ENCODE measurements around the gene TRIM8.
"Not testable (repeated sequence)": the region's sequence is repeated elsewhere in the genome, so short reads cannot be mapped to it uniquely, and the experiment has no call there.

TRIM8 gene

DNA sequence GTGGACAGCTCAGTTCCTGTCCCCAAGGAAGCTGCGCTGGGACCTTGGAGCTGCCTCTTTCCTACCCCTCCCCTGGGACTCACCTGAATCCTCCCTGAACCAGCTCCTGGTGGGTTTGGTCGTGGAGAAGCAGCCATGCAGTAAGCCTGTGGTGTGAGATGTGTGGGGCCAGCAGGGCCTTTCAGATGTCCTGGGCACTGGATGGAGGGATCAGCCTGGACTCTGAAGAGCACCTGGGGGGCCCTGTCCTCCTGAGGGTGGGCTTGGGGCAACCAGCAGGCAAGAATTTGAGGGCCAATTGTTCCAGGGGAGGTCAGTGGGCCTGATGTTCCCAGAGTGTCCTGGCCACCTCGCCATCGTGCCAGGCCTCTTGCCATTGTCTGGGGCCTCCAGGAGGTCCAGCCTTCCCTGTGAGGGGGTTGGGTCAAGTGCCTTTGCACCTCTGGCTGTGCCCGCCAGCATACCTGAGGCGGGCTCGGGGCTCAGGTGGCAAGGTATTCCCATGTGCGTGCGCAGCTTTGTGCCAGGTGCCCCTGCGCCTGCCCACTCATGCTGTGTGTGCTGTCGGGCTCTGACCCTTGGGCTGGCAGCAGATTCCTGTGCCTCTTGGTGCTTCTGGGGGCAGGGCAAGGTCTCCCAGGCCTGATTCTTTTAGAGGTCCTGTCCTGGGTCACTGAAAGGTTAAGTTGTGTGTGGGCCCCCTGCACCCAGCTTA, 7.3 kb downstream of the TRIM8 start:
- no peak for DNase-seq

DNA sequence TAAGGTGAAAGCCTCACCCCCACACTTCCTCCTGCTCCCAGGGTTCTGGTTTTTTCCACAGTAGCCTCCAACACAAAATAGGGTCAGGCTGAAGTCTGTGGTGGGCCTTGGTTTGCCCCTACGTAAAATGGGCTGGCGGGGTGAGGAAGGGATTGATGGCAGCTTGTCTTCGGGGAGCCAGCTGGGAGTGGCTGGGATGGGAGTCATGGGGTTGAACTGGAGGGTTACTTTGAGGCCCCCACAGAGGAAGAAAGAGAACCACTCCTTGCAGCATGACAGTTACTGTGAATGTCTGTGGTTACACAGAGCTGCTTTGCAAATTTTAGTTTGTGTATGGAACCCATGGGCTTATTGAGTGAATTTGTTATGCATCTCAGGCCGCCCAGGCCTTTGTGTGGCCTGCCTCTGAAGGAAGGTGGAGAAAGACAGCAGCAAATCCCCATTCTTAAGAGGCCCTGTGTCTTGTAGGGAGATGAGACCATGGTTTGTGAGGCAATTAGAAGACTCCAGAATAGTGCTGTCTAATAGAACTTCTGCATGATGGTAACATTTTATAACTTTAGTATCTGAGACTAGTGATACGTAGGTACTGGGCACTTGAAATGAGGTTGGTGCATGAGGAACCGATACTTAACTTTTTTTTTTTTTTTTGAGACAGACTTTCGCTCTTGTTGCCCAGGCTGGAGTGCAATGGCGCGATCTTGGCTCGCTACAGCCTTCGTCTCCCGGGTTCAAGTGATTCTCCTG, 8.1 kb downstream of the TRIM8 start:
- no peak for DNase-seq

GRCh38 chr10:102653060-102653459, 8.8 kb downstream of the TRIM8 start:
- DNase-seq: no peak

GRCh38 chr10:102654566-102654965, 10.3 kb downstream of the TRIM8 start:
- DNase-seq: no peak

- DNase-seq: no peak
Measured at GRCh38 chr10:102654969-102655368, 10.7 kb downstream of the TRIM8 start.

GRCh38 chr10:102656026-102656425, 11.7 kb downstream of the TRIM8 start:
- no peak for DNase-seq

DNA sequence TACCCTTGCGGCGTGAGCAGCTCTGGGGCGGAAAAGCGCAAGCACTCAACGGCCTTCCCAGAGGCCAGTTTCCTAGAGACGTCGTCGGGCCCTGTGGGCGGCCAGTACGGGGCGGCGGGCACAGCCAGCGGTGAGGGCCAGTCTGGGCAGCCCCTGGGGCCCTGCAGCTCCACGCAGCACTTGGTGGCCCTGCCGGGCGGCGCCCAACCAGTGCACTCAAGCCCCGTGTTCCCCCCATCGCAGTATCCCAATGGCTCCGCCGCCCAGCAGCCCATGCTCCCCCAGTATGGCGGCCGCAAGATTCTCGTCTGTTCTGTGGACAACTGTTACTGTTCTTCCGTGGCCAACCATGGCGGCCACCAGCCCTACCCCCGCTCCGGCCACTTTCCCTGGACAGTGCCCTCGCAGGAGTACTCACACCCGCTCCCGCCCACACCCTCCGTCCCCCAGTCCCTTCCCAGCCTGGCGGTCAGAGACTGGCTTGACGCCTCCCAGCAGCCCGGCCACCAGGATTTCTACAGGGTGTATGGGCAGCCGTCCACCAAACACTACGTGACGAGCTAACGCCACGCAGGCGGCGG, 12.6 kb downstream of the TRIM8 start:
- DNase-seq: no peak

- no peak for DNase-seq
Measured at GRCh38 chr10:102657451-102657850, 13.2 kb downstream of the TRIM8 start.

DNA sequence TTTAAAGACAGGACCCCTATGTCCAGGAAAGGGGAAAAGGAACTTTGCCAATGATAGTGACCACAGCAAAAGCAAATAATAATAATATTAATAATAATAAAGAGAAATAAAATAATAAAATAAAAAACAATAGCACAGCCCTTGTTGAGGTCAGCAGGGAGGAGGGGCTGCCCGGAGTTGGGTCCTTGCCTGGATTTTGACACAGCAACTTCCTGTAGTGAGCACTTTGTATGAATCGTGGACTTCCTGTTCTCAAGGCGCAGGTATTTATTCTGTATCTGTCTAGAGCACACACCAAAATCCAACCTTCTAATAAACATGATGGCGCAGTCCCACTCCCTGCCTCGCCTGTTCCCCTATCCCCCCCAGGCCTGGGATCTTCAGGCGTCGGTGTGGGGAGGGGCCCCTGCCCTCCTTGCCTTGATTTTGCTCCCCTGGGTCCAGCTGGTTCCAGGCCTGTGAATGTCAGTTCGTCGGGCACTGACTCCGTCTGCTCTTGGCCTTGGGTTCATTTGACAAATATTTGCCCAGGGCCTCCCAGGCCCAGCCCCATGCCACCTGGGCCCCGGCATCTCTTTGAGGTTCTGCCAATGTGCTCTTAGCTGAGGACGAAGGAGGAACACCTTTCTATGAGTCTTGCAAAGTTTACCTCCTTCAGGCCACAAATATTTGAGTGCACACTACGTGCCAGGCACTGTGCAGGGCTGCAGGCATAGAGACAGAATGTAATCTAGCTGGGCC, 13.9 kb downstream of the TRIM8 start:
- no peak for DNase-seq

DNA sequence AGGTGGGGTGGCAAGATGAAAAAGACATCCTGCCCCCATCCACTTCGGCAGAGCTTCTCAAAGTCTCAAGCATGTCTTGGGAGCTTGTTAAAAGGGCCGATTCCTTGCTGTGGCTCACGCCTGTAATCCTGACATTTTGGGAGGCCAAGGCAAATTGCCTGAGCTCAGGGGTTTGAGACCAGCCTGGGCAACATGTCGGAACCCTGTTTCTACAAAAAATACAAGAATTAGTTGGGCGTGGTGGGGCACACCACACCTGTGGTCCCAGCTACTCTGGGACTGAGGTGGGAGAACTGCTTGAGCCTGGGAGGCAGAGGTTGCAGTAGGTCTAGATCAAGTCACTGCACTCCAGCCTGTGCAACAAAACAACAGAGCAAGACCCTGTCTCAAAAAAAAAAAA, 14.5 kb downstream of the TRIM8 start:
- DNase-seq: no peak

GRCh38 chr10:102660888-102661657, 16.8 kb downstream of the TRIM8 start:
- DNase-seq: no peak

DNA sequence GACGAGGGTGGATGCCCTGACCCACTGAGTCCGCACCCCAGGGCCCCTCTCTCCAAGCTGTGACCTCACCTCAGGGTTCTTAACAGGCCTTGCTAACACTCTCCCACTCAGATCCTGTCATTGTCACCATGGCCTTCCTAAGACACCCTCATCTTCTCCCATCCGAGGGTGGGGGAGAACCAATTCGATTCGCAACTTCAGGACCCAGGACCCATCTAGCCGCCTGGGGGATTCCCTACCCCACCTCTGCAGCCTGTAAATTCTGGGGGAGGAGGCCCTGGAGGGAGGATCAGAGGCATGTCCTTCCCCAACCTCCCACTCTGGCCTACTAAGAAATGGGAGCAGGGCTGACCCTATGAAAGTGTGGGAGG, 17.4 kb downstream of the TRIM8 start:
- DNase-seq: no peak

- DNase-seq: no peak
Measured at GRCh38 chr10:102665904-102666509, 21.7 kb downstream of the TRIM8 start.

DNA sequence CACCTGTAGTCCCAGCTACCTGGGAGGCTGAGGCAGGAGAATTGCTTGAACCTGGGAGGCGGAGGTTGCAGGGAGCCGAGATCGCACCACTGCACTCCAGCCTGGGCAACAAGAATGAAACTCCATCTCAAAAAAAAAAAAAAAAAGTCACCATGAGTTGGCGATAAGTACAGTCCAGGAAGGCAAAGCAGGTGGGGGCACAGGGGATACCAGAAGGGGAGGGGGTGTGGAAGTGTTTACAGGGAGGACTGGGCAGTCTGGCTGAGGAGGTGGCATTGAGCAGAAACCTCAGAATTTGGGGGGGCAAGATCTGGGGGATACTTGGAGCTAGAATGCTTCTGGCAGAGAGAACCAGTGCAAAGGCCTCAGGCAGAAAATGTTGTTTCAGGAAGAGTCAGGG, 23.1 kb downstream of the TRIM8 start:
- DNase-seq: not testable (repeated sequence)

DNA sequence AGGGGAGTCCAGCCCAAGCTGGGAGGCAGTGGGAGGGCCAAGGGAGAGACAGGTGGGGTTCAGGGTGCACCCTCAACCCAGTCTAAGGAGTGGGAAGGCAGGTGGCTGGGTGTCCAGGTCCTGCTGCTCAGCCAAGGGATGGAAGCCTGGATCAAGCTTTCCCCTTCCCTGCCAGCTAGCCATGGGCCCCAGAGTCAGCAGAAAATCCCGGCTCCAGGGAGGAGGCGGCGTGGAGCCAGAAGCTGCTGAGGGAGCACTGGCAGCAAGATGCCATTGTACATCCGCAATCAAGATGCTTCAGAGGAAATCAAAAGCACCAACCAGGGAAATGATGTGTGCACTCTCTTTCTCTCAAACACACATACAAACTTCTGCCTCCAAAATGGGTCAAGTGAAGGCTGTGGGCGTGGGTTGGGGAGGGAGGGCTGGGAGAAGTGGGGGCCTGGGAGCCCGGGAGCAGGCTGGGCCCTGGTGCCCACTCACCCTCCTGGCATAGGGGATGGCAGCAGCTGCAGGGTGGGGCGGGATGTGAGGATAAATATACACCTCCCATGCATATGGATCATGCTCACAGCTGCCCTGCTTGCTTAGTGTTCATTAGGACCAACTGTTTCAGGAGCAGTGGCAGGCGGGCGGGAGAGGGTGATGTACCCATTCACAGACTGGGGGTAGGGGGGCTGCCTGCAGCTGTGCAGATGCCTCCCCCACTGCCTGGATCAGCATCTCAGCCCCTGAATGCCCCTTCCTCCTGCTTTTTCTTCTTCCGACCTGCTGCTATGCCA, 24.2 kb downstream of the TRIM8 start:
- DNase-seq: no peak

- DNase-seq: no peak
Measured at GRCh38 chr10:102669206-102670064, 25.2 kb downstream of the TRIM8 start.

DNA sequence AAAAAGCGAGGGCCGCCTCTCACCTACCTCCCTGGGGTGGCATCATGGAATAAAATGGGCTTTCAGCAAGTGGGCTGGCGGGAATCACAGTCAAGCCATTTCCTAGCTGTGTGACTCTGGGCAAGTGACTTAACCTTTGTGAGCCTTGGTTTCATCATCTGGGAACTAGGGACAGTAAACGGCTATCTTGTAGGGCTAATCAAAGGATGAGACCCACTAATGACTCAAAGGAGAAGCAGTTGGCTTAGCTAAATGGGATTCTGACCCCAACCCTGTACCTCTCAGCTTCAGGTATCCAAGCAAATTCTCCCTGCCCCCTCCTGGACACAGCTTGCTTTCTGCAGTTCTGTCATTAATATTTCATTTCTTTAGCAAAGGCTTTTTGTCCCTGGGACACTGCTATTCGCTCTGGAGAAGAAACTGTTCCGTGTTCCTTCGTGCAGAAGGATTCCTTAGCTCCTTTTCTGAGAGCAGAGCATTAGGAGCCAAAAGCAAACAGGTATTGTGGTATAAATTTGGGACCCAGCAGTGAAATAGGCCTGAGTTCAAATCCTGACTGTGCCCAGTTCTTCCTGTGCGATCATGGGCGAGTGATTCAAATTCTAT, 25.9 kb downstream of the TRIM8 start:
- DNase-seq: no peak

- DNase-seq: no peak
Measured at GRCh38 chr10:102670871-102671434, 26.7 kb downstream of the TRIM8 start.

GRCh38 chr10:102673236-102673818, 29.0 kb downstream of the TRIM8 start:
- no peak for DNase-seq

Data from NCI-H1417 treated with DMSO at 0.1 percent for 48 hours (cell line).